GM21619 (cell line): ENCODE results near the gene WSCD2.

Experiments
- ATAC-seq: cut with Tn5 transposase; IDR thresholded peaks from one replicate; pipeline ENCODE4 v1.9.1; 2021; ENCODE audit not compliant: unreplicated experiment

The WSCD2 gene

GRCh38 chr12:108156717-108157116, 27.6 kb downstream of the WSCD2 start:
- no peak for ATAC-seq

GRCh38 chr12:108157870-108158459, 28.9 kb downstream of the WSCD2 start:
- ATAC-seq, result no peak

- no peak for ATAC-seq
Observed at GRCh38 chr12:108162207-108162606, 33.1 kb downstream of the WSCD2 start.

GRCh38 chr12:108166505-108166904, 37.4 kb downstream of the WSCD2 start:
- no peak for ATAC-seq

- ATAC-seq, result no peak
Observed at GRCh38 chr12:108167974-108168373, 38.9 kb downstream of the WSCD2 start.

- no peak for ATAC-seq
Observed at GRCh38 chr12:108169708-108170107, 40.6 kb downstream of the WSCD2 start.

GRCh38 chr12:108170164-108170563, 41.1 kb downstream of the WSCD2 start:
- ATAC-seq, result no peak

GRCh38 chr12:108172033-108172432, 42.9 kb downstream of the WSCD2 start:
- no peak for ATAC-seq

- no peak for ATAC-seq
Observed at GRCh38 chr12:108173160-108173559, 44.1 kb downstream of the WSCD2 start.

- no peak for ATAC-seq
Observed at GRCh38 chr12:108173892-108174291, 44.8 kb downstream of the WSCD2 start.

- no peak for ATAC-seq
Observed at GRCh38 chr12:108174641-108175040, 45.6 kb downstream of the WSCD2 start.

- ATAC-seq, result no peak
Observed at GRCh38 chr12:108175310-108175709, 46.2 kb downstream of the WSCD2 start.

GRCh38 chr12:108176292-108176691, 47.2 kb downstream of the WSCD2 start:
- ATAC-seq, result no peak

- ATAC-seq, result no peak
Observed at GRCh38 chr12:108177131-108177530, 48.0 kb downstream of the WSCD2 start.

- ATAC-seq, result no peak
Observed at GRCh38 chr12:108179305-108179704, 50.2 kb downstream of the WSCD2 start.

GRCh38 chr12:108180255-108181094, 51.4 kb downstream of the WSCD2 start:
- no peak for ATAC-seq

- no peak for ATAC-seq
Observed at GRCh38 chr12:108181095-108181454, 52.0 kb downstream of the WSCD2 start.

GRCh38 chr12:108182096-108182495, 53.0 kb downstream of the WSCD2 start:
- ATAC-seq, result no peak

- ATAC-seq, result no peak
Observed at GRCh38 chr12:108185002-108185401, 55.9 kb downstream of the WSCD2 start.

GRCh38 chr12:108187831-108188230, 58.7 kb downstream of the WSCD2 start:
- no peak for ATAC-seq

GRCh38 chr12:108190529-108190928, 61.4 kb downstream of the WSCD2 start:
- ATAC-seq, result no peak

- no peak for ATAC-seq
Observed at GRCh38 chr12:108191086-108191485, 62.0 kb downstream of the WSCD2 start.

- ATAC-seq, result no peak
Observed at GRCh38 chr12:108191938-108192337, 62.9 kb downstream of the WSCD2 start.
